ENCODE data around the gene FITM1. TPM values are rescaled to one million over a fixed set of nuclear protein-coding genes. Genes with fewer than 3 reads are reported as not detected.

The FITM1 gene
- total RNA-seq, 1 experiment from 2014 or later, result 0.72 TPM

DNA sequence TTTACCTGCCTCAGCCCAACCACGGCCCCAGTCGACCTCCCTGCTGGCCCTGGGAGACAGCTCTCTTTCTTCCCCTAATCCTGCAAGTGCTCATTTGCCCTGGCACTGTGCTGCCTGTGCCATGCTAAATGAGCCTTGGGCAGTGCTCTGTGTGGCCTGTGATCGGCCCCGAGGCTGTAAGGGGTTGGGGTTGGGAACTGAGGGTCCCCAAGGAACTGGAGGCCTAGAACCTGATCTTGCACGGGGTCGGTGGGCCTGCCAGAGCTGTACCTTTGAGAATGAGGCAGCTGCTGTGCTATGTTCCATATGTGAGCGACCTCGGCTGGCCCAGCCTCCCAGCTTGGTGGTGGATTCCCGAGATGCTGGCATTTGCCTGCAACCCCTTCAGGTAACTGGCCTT is 19.6 kb downstream of the FITM1 start:
- no peaks in the 10 kb centered on the region for H4K20me1 ChIP-seq (ENCODE audit: control insufficient read depth, insufficient read depth, insufficient read length)
- no peak overlapping the region for H2BK120ac ChIP-seq (ENCODE audit: low read depth, low read length, poor library complexity, severe bottlenecking)
- no peak for DNase-seq
- Mint-ChIP-seq H3K36me3 (ENCODE audit: insufficient read depth in 1 of 3, low read depth in 3 of 3) (peaks cover 28 to 60% (median 58%) of the 10 kb centered on the region in 3 experiments), H3K4me1 (peaks cover 21 to 24% of the 10 kb centered on the region in 2 experiments), H3K4me3 (no peak overlapping the region), H3K27me3 (ENCODE audit: low read depth) (no peaks in the 10 kb centered on the region), H3K9me3 (no peaks in the 10 kb centered on the region), H3K27ac (no peak overlapping the region; a peak in 1 of 7 replicates)
- TF ChIP-seq, protein P1, sequence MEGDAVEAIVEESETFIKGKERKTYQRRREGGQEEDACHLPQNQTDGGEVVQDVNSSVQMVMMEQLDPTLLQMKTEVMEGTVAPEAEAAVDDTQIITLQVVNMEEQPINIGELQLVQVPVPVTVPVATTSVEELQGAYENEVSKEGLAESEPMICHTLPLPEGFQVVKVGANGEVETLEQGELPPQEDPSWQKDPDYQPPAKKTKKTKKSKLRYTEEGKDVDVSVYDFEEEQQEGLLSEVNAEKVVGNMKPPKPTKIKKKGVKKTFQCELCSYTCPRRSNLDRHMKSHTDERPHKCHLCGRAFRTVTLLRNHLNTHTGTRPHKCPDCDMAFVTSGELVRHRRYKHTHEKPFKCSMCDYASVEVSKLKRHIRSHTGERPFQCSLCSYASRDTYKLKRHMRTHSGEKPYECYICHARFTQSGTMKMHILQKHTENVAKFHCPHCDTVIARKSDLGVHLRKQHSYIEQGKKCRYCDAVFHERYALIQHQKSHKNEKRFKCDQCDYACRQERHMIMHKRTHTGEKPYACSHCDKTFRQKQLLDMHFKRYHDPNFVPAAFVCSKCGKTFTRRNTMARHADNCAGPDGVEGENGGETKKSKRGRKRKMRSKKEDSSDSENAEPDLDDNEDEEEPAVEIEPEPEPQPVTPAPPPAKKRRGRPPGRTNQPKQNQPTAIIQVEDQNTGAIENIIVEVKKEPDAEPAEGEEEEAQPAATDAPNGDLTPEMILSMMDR (conservative IDR thresholded peaks at IDR 0.05), result no peak
- no peak overlapping the region for H3K23ac ChIP-seq (ENCODE audit: insufficient read length, low read depth, low read length)
- H2BK12ac ChIP-seq (ENCODE audit: insufficient read length, low read depth, low read length), result no peak overlapping the region
- peaks cover 19% of the 10 kb centered on the region for H3K23me2 ChIP-seq (ENCODE audit: insufficient read length, low read depth, low read length, poor library complexity, severe bottlenecking)
- no peaks in the 10 kb centered on the region for H3K9me3 ChIP-seq (ENCODE audit: control insufficient read depth, low read depth, low read length)
- H3K79me2 ChIP-seq (ENCODE audit: insufficient read depth, low read length), result peaks cover 8% of the 10 kb centered on the region; the same call in 1 of the 2 replicates
- H4K91ac ChIP-seq (ENCODE audit: insufficient read length, low read depth, low read length), result no peak overlapping the region
- no peaks in the 10 kb centered on the region for H3K27me3 ChIP-seq (ENCODE audit: insufficient read depth, low read length)
- no peak overlapping the region for H2AFZ ChIP-seq (ENCODE audit: low read length)
- peaks cover 4% of the 10 kb centered on the region for H3K79me1 ChIP-seq (ENCODE audit: insufficient read depth, low read depth, low read length, poor library complexity, severe bottlenecking)
- no peak overlapping the region for H3T11ph ChIP-seq (ENCODE audit: low read length)
- H2BK20ac ChIP-seq (ENCODE audit: low read depth, low read length, poor library complexity, severe bottlenecking), result no peak overlapping the region
- H3K14ac ChIP-seq (ENCODE audit: insufficient read depth, low read length), result no peak overlapping the region
- no peak overlapping the region for H3K18ac ChIP-seq (ENCODE audit: insufficient read length, low read depth, low read length)
- H4K8ac ChIP-seq (replicated peaks; ENCODE audit: insufficient read length, low read depth, low read length), result no peak overlapping the region
- no peak overlapping the region for H2BK15ac ChIP-seq (ENCODE audit: low read depth, low read length)
- no peak overlapping the region for H2AK5ac ChIP-seq (ENCODE audit: insufficient read length, low read length)
- H3K4ac ChIP-seq (ENCODE audit: low read depth, low read length), result no peak overlapping the region
- H2BK5ac ChIP-seq (ENCODE audit: insufficient read length, low read length), result no peak overlapping the region
- H3K4me1 ChIP-seq (ENCODE audit: insufficient read depth, low read length), result no peaks in the 10 kb centered on the region
- no peak overlapping the region for H3K9ac ChIP-seq (ENCODE audit: extremely low read depth, insufficient read length, low read length)
- WGBS (ENCODE audit: extremely low coverage, insufficient read length, low lambda C conversion rate), result no CpG with 5 or more reads among the region's 9 CpGs
- H3K27ac ChIP-seq (ENCODE audit: insufficient read length, low read depth, low read length), result no peak overlapping the region
- no peak overlapping the region for H3K56ac ChIP-seq (ENCODE audit: insufficient read length, low read depth, low read length)
- no peak overlapping the region for H4K5ac ChIP-seq (ENCODE audit: insufficient read length, low read depth, low read length)
- no peak overlapping the region for H3K4me2 ChIP-seq (ENCODE audit: insufficient read depth, insufficient read length, low read length)

Data from H9 (cell line).